Stimulated activated CD4-positive, alpha-beta T cell treated with anti-CD3 and anti-CD28 coated beads, Interleukin-12 subunit alpha, Interleukin-12 subunit beta, amount 100 ng/mL, for 48 hours (primary cell): Measurements from ENCODE around the gene GCDH.
"Not testable (repeated sequence)": the region's sequence is repeated elsewhere in the genome, so short reads cannot be mapped to it uniquely, and the experiment has no call there.

Source experiments
- DNase-seq, 3 donors: peaks; one replicate each; pipeline ENCODE4 v3.0.0-alpha.2; 2020; ENCODE audit warnings: low read depth in 2 of 3, low spot score in 1 of 3

The GCDH gene

DNA sequence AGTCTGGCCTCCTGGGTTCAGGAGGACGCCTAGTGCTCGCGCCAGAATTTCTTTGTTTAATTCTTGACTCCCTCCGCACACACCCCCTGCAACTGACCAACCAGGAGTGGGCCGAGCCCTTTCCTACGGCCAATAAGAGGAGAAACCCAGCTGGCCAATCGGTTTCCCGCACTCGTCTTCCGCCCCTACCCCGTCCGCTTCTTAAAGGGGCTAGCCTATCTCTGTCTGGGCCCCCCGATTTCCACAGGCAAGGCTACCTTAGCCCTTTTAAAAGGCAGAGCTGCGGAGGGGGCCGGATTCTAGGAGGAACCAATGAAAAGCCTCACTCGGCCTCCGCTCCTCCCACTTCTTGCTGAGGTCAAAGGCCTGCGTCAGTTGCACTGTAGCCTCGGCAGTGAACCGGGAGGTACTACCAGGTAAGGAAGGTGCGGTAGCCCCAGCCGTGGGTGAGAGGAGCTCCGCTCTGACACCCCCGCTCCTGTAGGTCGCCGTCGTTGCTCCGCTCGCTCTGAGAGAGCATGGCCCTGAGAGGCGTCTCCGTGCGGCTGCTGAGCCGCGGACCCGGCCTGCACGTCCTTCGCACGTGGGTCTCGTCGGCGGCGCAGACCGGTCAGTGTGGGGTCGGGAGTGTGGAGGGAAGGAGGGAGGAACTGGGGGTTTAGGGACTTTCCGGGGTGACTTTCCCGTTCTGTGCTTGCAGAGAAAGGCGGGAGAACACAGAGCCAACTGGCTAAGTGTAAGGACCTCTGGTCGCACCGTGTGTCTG is at the start of gene GCDH:
Gene GCDH (plus strand): TSS at position 374 of the 766 bp plus-strand sequence. CDS start 145 bp downstream, at position 519.
- DNase-seq, result peak; percentile 91 to 96 (median 95)

GRCh38 chr19:12842511-12842910 is 48.4 kb upstream of the GCDH start:
- DNase-seq, result no peak

DNA sequence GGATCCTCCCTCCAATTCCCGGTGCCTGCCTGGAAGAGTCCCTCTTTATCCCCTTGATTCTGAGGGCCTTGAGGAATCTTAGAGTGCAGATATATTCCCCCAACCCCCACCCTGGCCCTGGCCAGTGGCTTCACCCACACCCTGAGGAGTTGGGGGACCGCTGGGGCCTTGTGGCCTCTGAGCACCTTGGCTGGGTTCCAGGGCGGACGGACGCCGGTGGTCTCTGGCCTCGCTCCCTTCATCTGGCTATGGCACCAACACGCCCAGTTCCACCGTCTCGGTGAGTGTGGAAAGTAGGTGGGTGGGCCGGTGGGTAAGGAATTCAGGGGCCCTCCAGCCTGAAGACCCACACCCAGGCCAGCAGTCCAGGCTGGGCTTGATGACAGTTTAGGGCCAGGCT is 47.6 kb upstream of the GCDH start:
- no peak for DNase-seq

DNA sequence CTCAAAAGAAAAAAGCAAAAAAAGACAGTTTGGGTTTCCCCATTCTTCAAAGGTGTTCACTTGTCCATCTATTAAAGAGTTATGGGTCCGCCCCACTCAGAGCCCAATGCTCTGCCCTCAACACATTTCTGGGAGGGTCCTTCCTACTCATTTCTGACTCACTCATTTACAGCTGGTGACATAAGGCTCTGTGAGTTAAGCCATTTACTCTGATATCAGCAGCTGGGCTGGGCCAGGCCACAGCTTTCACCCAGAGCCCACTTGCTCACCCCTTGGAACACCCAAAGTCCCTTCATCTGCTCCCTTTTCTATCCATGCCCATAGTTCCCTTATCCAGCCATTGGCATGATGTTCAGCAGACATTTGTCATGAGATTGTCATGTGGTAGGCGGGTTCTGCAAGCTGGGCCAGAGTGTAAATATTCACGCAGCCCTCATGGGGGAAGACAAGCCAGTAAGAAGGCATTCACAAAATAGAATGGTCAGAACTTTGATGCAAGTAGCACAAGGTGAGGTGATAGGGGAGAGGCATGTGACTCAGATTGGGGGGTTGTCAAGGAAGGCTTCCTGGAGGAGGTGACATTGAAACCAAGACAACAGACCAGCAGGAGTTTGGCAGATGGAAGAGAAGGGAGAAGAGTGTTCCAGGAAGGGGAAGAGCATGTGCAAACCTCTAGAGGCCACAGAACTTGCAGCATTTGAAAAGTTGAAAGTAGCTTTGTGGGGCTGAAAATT is 46.8 kb upstream of the GCDH start:
- DNase-seq, result no peak

DNA sequence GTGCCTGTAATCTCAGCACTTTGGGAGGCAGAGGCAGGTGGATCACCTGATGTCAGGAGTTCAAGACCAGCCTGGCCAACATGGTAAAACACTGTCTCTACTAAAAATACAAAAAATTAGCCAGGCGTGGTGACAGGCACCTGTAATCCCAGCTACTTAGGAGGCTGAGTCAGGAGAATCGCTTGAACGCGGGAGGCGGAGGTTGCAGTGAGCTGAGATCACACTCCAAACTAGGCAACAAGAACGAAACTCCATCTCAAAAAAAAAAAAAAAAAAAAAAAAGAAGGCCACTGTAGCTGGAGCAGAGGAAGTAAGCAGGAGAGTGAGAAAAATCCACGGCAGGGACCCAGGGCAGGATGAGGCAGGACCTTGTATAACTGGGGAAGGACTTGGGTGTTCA is 44.3 kb upstream of the GCDH start:
- DNase-seq, result not testable (repeated sequence)

- peak; percentile 78 to 93 (median 84) for DNase-seq
Observed at GRCh38 chr19:12847159-12848139, 43.5 kb upstream of the GCDH start.

DNA sequence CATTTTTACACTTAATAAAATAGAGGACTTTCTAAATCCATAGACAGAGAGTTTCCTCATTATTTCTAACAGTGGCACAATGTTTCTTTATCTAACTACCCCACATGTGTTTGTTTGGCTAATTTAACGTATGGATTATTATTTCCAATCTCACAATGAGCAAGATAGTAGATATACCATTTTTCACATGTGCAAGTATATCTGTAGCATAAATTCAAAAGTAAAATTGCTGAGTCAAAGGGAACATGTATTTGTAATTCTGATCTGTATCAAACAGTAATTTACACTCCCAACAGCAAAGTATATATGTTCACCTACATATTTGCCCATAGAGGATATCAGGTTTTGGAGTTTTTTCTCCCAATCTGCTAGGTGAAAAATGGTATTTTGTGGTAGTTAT is 34.3 kb upstream of the GCDH start:
- no peak for DNase-seq

GRCh38 chr19:12858041-12858928 is 32.7 kb upstream of the GCDH start:
- DNase-seq, result no peak

GRCh38 chr19:12859546-12859945 is 31.4 kb upstream of the GCDH start:
- no peak for DNase-seq

DNA sequence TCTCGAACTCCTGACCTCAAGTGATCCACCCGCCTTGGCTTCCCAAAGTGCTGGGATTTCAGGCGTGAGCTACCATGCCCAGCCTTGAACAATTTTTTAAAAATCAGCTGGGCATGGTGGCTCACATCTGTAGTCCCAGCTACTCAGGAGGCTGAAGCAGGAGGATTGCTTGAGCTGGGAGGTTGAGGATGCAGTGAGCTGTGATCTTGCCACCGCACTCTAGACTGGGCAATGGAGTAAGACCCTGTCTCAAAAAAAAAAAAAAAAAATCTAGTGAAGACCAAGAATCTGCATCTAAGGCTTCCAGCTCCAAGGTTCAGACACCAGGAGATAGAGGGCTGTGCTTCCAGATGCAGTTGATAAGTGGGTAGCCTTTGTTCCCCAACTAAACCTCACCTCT is 26.8 kb upstream of the GCDH start:
- no peak for DNase-seq

GRCh38 chr19:12864721-12865715 is 25.9 kb upstream of the GCDH start:
- DNase-seq, result no peak

- no peak for DNase-seq
Observed at GRCh38 chr19:12865746-12866415, 25.1 kb upstream of the GCDH start.

- DNase-seq, result no peak
Observed at GRCh38 chr19:12866416-12867119, 24.4 kb upstream of the GCDH start.

GRCh38 chr19:12867120-12868099 is 23.6 kb upstream of the GCDH start:
- peak; percentile 46 to 59 (median 49) for DNase-seq

GRCh38 chr19:12868540-12869112 is 22.3 kb upstream of the GCDH start:
- no peak for DNase-seq

DNA sequence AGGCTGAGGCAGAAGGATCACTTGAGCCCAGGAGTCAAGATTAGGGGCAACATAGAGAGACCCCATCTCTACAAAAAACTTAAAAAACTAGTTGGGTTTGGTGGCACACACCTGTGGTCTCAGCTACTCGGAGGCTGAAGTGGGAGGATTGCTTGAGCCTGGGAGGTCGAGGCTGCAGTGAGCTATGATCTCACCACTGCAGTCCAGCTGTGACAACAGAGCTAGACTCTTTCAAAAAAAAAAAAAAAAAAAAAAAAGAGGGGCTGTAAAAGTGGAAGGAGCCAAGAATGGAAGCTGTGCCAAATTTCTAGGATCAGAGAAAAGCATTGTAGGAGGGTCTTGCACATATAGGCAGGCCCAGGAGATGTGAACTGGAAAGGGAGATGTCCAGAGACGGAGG is 19.3 kb upstream of the GCDH start:
- DNase-seq, result no peak
